ENCODE measurements around the gene SCAF8. TPM values are rescaled to one million over a fixed set of nuclear protein-coding genes. Genes with fewer than 3 reads are reported as not detected.
"Not testable (repeated sequence)": the region's sequence is repeated elsewhere in the genome, so short reads cannot be mapped to it uniquely, and the experiment has no call there.

The SCAF8 gene
- total RNA-seq, 1 donor from 2014 or later: 39.4 TPM

GRCh38 chr6:154736618-154737259 is 3.5 kb downstream of the SCAF8 start:
- Histone ChIP-seq H3K36me3 (peaks cover 4% of the 10 kb centered on the region), H3K4me1 (peaks cover 72% of the 10 kb centered on the region), H3K27me3 (ENCODE audit: low read depth) (no peaks in the 10 kb centered on the region), H3K27ac (no peak overlapping the region), H3K4me3 (no peak overlapping the region), H3K9me3 (no peaks in the 10 kb centered on the region)
- TF ChIP-seq CTCF (IDR thresholded peaks at IDR 0.05): no peak
- intact Hi-C loops (cut with DNase I): no loop called here
- ATAC-seq (no peak), DNase-seq (no peak)

GRCh38 chr6:154737424-154737823 is 4.2 kb downstream of the SCAF8 start:
- Histone ChIP-seq H3K9me3 (no peaks in the 10 kb centered on the region), H3K27me3 (ENCODE audit: low read depth) (no peaks in the 10 kb centered on the region), H3K4me3 (no peak overlapping the region), H3K27ac (no peak overlapping the region), H3K36me3 (peaks cover 4% of the 10 kb centered on the region), H3K4me1 (peaks cover 65% of the 10 kb centered on the region)
- intact Hi-C loops (cut with DNase I): no loop called here
- TF ChIP-seq CTCF (IDR thresholded peaks at IDR 0.05): no peak
- no peak for ATAC-seq
- DNase-seq: no peak

GRCh38 chr6:154738551-154738961 is 5.3 kb downstream of the SCAF8 start:
- intact Hi-C loops (cut with DNase I): no loop called here
- Histone ChIP-seq H3K27ac (no peak overlapping the region), H3K27me3 (ENCODE audit: low read depth) (no peaks in the 10 kb centered on the region), H3K9me3 (no peaks in the 10 kb centered on the region), H3K36me3 (peaks cover 4% of the 10 kb centered on the region), H3K4me1 (peaks cover 63% of the 10 kb centered on the region), H3K4me3 (no peak overlapping the region)
- no peak for TF ChIP-seq CTCF (IDR thresholded peaks at IDR 0.05)
- DNase-seq: no peak
- no peak for ATAC-seq

- no peak for ATAC-seq
- intact Hi-C loops (cut with DNase I): no loop called here
- H3K27me3 ChIP-seq (ENCODE audit: low read depth): no peaks in the 10 kb centered on the region
Observed at GRCh38 chr6:154740658-154741057, 7.4 kb downstream of the SCAF8 start.

GRCh38 chr6:154742891-154743290 is 9.7 kb downstream of the SCAF8 start:
- Histone ChIP-seq H3K9me3 (no peaks in the 10 kb centered on the region), H3K27ac (no peak overlapping the region), H3K4me1 (peaks cover 28% of the 10 kb centered on the region), H3K4me3 (no peak overlapping the region), H3K36me3 (peaks cover 4% of the 10 kb centered on the region), H3K27me3 (ENCODE audit: low read depth) (no peaks in the 10 kb centered on the region)
- no peak for TF ChIP-seq CTCF (IDR thresholded peaks at IDR 0.05)
- no peak for DNase-seq
- intact Hi-C loops (cut with DNase I): no loop called here
- no peak for ATAC-seq

More at GRCh38 chr6:154740658-154741057, 7.4 kb downstream of the SCAF8 start:
- H3K4me3 ChIP-seq: no peak overlapping the region
- no peak for DNase-seq
- H3K36me3 ChIP-seq: peaks cover 4% of the 10 kb centered on the region
- no peaks in the 10 kb centered on the region for H3K9me3 ChIP-seq
- H3K4me1 ChIP-seq: peaks cover 50% of the 10 kb centered on the region
- no peak for TF ChIP-seq CTCF (IDR thresholded peaks at IDR 0.05)
- H3K27ac ChIP-seq: no peak overlapping the region

- DNase-seq; ATAC-seq; H3K9me3 ChIP-seq; H3K27me3 ChIP-seq (ENCODE audit: low read depth); H3K36me3 ChIP-seq; H3K27ac ChIP-seq; intact Hi-C loops (cut with DNase I); H3K4me3 ChIP-seq: not testable (repeated sequence)
- peaks cover 16% of the 10 kb centered on the region for H3K4me1 ChIP-seq
Observed at GRCh38 chr6:154744029-154744745, 11.0 kb downstream of the SCAF8 start.

Measured in lower lobe of right lung (tissue), 2 donors.